KG1 (cell line): ENCODE data around the gene CAV1.

Source experiments
- DNase-seq: peaks from one replicate; lab custom pipeline; 2025; lab: John Stamatoyannopoulos, UW

The CAV1 gene

GRCh38 chr7:116503835-116504234, 21.0 kb upstream of the CAV1 start:
- no peak for DNase-seq

DNA sequence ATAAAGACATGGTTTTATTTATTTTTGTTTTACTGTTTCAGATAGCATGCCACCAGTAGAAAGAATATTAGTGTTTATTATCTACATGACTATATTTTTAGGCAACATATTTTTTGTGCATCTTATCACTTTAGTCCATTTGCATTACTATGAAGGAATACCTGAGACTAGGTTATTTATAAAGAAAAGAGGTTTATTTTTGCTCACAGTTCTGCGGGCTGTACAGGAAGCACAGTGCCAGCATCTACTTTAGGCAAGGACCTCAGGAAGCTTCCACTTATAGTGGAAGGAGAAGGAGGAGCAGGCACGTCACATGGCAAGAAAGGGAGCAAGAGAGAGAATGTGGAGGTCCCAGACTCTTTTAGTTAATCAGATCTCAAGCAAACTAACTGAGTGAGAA, 19.6 kb upstream of the CAV1 start:
- no peak for DNase-seq

DNA sequence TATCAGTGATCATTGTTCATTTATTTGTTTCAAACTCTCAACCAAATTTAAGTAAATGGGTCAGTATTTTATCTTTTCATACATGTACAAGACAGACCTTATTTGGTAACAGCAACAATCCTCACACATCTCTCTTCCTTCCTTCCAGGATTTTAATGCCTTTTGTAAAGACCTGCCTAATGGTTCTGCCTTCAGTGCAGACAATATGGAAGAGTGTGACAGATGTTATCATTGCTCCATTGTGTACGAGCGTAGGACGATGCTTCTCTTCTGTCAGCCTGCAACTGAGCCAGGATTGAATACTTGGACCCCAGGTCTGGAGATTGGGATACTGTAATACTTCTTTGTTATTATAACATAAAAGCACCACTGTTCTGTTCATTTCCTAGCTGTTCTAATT, 19.0 kb upstream of the CAV1 start:
- no peak for DNase-seq

DNA sequence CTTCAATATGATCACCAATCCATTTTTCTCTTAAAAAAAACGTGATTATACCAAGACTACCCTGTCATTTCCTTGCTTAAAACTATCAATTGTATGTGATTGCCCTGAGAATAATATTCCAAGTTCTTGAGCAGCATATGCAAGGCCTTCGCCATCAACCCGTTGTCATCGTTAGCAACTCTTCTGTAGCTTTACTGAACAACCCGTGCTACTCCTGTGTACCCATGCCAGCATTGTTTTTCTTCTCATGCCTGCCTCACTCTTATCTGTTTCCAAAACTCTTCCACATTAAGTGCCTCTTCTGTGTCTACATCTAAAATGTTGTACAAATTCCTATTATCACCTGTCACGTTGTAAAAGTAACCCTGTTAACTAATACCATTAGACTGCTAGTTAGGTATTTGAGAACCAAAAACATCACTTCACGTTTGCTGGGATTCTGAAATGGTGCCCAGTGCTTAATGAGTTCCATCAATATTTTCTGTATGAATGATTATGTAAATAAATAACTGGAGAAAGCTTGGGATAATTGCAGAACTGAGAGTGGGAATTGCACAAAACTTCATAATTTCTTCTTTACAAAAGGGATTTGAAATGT, 14.8 kb upstream of the CAV1 start:
- DNase-seq = no peak

DNA sequence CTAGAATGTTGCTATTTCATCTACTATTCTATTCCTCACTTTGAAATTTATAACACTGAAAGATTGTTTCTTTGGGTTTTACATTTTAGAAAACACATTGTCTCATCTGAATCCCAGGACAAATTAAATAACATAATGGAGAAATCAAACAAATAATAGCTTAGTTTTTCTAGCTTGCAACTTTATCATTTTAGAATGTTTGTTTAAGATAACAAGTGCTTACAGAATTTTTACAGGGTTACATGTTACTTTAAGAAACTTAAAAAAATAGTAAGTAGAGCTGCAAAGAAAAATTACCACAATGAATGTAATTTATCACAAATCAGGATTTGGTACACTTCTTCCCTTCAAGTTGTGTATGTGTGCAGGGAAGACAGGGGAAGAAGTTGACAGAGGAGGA, 14.0 kb upstream of the CAV1 start:
- DNase-seq = no peak

DNA sequence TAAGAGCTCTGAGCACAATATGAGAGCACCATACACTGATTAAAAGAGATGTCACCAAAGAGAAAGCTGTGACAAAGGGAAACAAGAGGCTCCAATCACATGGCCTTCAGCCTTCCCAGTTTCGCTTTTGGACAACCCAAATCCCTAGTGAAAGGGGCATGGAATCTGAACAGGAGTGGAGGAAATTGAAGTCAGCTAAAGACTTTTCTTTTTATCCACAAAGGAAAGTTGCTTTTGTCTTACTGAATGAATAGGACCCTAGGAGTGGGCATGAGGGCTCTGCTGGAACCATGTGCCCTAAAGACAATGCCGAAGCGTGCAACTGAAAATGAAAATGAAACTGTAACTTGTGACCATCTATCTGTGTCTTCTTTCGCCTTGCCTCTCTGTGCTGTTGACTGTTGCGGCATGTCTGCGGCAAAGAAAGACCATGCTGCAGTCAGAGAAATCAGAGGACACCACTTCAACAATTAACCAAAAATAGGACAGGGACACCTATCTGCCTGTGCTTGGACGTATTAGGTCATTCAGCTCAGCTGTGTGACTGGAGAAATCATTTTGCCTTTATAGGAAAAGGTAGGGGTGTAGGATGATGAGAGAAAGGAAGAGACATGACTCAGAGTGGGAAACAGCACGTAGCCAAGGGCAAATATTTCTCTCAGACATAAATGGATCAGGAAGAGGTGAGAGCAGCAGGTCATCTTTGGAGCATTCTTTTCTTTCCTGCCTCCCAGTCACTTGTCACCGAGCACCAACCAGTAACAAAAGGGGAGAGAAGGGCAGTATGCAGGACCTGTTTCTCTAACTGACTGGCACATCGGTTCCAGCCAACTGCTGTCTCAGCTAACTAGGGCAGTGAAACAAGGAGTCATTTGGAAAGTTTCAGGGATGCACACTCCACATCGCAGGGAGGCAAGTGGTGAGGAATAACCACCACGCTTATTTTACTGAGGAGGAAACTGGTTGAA, 13.0 kb upstream of the CAV1 start:
- DNase-seq = no peak

- DNase-seq = no peak
Measured at GRCh38 chr7:116512520-116513188, 12.2 kb upstream of the CAV1 start.

DNA sequence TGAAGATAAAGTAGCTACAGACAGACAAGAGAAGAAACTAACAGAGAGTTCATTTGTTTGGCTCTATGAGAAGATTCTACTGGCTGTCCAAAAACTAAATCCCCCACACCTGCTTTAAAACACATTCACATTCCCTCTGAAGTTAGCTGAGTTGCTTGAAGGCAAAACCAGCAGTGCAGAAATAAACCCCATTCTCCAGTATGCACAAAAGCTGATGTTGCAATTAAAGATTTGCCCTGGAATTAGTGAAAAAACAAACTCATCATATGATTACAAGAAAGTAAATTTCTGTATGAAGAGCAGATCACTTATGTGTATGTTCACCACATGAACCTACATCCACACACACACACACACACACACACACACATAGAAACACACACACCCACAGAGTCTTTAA, 9.3 kb upstream of the CAV1 start:
- DNase-seq = no peak

- DNase-seq = no peak
Measured at GRCh38 chr7:116516324-116516723, 8.5 kb upstream of the CAV1 start.

GRCh38 chr7:116517626-116518025, 7.2 kb upstream of the CAV1 start:
- DNase-seq = no peak

DNA sequence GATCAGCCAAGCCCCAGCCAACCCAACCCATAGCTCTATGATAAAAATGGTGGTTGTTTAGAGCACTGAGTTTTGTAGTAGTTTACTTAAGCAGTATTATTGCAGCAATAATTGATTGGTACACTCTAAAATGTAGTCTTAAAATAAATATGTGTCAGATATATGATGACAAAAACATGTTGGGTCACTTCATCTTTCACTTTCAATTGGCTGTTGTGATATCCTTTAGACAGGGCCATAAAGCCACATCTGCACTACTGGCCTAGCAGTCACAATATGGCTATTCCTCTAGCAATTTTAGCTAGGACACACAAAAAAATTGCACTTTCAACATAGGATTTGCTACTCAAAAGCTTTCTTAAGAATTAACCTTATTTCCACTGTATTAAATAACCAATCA, 5.9 kb upstream of the CAV1 start:
- no peak for DNase-seq

- no peak for DNase-seq
Measured at GRCh38 chr7:116521046-116521664, 3.7 kb upstream of the CAV1 start.

- DNase-seq = no peak
Measured at GRCh38 chr7:116522247-116522646, 2.6 kb upstream of the CAV1 start.

GRCh38 chr7:116524221-116524608, 621 bp upstream of the CAV1 start:
- no peak for DNase-seq

DNA sequence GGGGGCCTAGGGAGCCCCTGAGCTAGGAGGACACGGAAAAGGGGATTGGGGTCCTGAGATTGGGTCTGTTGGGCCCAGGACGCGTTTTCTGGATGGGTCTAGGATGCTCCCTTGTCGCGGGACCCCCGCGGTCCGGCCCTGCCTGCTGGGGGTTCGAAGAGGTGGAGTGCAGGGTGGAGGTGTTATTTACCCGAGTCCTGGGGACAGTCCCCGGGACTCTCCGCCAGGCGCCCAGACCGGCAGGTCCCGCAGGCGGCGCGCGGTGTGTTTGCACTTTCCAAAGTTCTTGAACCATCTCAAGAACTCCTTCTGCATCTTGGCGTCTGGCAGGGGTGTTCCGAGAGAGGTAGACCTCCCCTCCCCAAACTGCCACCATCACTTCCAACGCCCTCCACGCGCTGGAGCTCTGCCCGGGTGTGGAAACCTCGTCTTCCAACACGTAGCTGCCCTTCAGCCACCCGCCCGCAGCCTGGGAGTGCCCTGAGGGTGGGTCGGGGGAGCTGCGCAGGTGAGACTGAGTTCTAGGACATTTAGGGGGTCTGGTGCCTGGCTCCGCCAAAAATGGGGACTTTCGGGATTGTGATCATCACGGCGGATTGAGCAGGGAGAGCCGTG, 569 bp downstream of the CAV1 start:
- DNase-seq = no peak

DNA sequence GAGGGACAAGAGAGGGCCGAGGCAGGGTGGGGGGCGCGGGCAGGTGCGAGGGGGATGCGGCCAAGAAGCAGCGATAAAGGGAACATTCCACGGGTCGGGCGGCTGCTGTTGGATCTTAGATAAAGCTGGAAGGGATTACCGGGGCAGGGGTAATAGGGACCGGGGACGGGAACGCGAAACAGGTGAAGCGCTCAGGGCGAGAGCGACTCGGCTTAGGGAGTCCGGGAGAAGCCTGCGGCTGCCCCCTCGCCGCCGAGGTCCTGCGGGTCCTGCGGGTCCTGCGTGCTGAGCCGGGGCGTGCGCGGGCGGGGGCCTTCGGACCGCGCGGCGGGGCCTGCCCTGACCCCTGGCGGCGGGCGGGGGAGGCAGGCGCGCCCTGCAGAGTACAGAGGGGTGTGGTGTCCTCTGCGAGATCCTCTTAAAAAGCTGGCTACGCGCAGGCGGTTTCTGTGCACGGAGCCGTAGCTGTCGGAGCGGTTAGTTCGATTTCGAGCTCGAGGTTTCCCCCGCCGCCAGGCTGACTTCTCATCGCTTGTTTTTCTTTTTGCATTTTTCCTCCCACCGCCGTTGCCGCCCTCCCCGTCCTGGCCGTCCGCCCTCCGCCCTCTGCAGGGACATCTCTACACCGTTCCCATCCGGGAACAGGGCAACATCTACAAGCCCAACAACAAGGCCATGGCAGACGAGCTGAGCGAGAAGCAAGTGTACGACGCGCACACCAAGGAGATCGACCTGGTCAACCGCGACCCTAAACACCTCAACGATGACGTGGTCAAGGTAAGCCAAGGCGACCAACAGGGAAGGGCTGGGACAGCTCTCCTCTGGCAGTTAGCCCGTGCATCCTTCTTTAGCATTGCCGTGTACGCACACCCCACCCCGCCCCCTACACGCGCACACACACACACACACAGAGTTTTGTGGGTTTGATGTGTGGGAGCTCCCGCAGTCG, 1.4 kb downstream of the CAV1 start:
- no peak for DNase-seq

- no peak for DNase-seq
Measured at GRCh38 chr7:116526897-116527296, 2.1 kb downstream of the CAV1 start.

DNA sequence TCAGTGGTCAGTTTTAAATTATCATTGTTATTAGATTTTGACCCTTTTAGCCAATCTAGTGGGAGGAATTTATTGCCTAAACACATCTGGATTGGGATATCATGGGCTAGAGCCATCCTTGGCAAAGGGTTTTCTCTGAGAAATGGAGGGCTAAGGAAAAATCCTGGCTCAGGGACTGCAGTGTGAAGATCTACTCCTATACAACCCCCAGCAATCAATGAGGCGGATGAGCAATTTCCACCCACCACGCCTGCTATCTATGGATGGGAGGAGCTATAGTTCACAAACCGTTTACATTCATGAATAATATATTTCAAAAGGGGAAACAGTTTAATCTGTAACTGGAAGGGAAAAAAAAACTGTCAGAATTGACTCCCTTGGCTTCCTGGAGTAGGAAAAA, 2.7 kb downstream of the CAV1 start:
- DNase-seq = no peak

DNA sequence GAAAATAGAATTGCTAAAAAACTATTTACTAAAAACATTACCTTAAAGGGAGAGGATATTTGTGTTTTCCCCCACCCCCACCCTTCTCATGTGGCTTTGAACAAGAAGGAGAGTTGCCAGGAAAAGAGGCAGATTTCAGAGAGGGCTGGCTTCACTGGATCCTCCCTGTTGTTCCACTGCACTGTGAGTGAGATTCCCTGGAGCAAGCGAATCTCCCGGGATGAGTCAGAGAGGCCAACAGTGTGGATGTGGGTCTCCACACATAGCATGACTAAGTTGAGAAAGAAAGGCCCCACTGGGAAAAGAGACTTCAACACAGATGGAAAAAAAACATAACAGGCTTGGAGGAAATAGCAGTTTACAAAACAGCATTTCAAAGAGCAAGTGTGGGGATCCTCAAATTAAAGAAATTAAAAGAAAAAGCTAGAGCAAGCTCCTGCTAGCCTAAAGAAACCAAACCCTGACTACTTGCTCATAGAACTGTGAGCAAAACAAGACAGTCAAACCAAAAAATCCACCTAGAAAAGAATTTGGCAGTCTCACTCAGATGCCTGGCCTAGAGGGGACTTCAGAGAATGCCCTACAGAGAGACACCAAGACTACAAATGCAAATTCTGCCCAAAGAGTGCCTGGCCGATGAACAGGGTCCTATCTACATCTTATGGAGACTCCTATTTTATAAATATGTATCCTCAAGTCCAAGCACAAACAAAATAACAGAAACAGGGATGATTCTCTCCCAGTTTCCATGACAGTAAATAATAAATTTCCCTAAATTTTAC, 3.4 kb downstream of the CAV1 start:
- DNase-seq = no peak

DNA sequence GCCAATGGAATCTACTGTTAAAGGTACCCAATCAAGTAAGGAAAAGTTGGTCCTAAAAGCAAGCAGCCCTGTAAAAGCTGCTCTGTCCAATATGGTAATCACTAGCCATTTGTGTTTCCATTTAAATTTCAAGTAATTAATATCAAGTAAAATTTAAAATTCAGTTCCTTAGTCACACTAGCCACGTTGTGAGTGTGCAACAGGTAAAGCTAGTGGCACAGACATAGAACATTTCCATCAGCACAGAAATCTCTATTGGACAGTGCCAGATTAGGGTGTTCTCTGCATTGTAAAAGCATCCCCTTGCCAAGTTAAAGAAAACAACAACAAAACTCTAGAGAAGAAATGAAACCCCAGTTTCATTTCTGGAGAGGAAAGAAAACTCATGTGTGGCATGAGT, 4.4 kb downstream of the CAV1 start:
- DNase-seq = no peak
